Stimulated activated memory B cell treated with anti-CD40 and anti-IgM and Interleukin-4, amounts not matched to agents 10 μg/mL and 1 μg/mL and 100 μg/mL, for 72 hours (primary cell): ENCODE data around the gene MRPS34.

Experiments
- ATAC-seq: fragments of 150-1000 bp; cut with Tn5 transposase; 2 replicates; pipeline ENCODE4 v1.10.0; 2021
- H3K27ac Mint-ChIP-seq: one replicate; pipeline ENCODE4 v1.8.0; 2022; ENCODE audit warnings: mild to moderate bottlenecking, mixed read lengths
- H3K27me3 Mint-ChIP-seq: one replicate; pipeline ENCODE4 v1.8.0; 2022; ENCODE audit warnings: mixed read lengths
- H3K36me3 Mint-ChIP-seq: one replicate; pipeline ENCODE4 v1.8.0; 2022; ENCODE audit warnings: mixed read lengths
- H3K4me1 Mint-ChIP-seq: one replicate; pipeline ENCODE4 v1.8.0; 2022; ENCODE audit warnings: mixed read lengths
- H3K4me3 Mint-ChIP-seq: one replicate; pipeline ENCODE4 v1.8.0; 2022; ENCODE audit warnings: mild to moderate bottlenecking, moderate library complexity, mixed read lengths
- H3K9me3 Mint-ChIP-seq: one replicate; pipeline ENCODE4 v1.8.0; 2022; ENCODE audit warnings: mixed read lengths

MRPS34 gene

DNA sequence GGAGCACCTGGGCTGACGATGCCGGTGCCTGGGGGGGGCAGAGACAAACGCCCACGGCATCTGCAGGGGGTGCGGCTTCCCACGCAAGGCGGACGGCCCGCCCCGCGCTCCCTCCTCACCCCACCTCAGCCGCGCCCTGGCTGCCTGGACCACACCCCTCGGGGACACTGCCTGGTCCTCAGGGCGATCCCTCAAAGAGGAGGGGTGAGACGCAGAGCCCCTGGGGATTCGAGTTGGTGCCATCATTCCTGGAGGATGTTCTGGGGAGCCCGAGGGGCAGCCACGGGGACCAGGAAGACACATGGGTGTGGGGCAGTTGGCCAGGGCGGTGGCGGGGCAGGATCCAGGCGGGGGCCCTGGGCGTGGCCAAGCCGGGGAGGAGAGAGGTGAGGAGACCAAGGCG lies 16.7 kb upstream of the MRPS34 start:
- Mint-ChIP-seq H3K36me3 (peaks cover 16% of the 10 kb centered on the region), H3K4me3 (no peak overlapping the region), H3K4me1 (peaks cover 21% of the 10 kb centered on the region), H3K27me3 (no peaks in the 10 kb centered on the region), H3K27ac (no peak overlapping the region), H3K9me3 (no peaks in the 10 kb centered on the region)
- ATAC-seq, result no peak

GRCh38 chr16:1788708-1789100 lies 15.8 kb upstream of the MRPS34 start:
- H3K36me3 Mint-ChIP-seq, result peaks cover 16% of the 10 kb centered on the region
- H3K27me3 Mint-ChIP-seq, result no peaks in the 10 kb centered on the region
- H3K4me3 Mint-ChIP-seq, result no peak overlapping the region
- ATAC-seq, result no peak
- H3K4me1 Mint-ChIP-seq, result peaks cover 21% of the 10 kb centered on the region
- no peaks in the 10 kb centered on the region for H3K9me3 Mint-ChIP-seq
- no peak overlapping the region for H3K27ac Mint-ChIP-seq

GRCh38 chr16:1788095-1788707 lies 15.3 kb upstream of the MRPS34 start:
- H3K27me3 Mint-ChIP-seq, result no peaks in the 10 kb centered on the region
- H3K36me3 Mint-ChIP-seq, result peaks cover 16% of the 10 kb centered on the region

GRCh38 chr16:1787322-1788094 lies 14.6 kb upstream of the MRPS34 start:
- Mint-ChIP-seq H3K4me1 (peaks cover 21% of the 10 kb centered on the region), H3K27me3 (no peaks in the 10 kb centered on the region), H3K27ac (no peak overlapping the region), H3K36me3 (peaks cover 16% of the 10 kb centered on the region), H3K9me3 (no peaks in the 10 kb centered on the region), H3K4me3 (no peak overlapping the region)
- no peak for ATAC-seq

More at GRCh38 chr16:1788095-1788707, 15.3 kb upstream of the MRPS34 start:
- H3K4me1 Mint-ChIP-seq, result peaks cover 21% of the 10 kb centered on the region
- H3K4me3 Mint-ChIP-seq, result no peak overlapping the region
- ATAC-seq, result no peak
- no peaks in the 10 kb centered on the region for H3K9me3 Mint-ChIP-seq
- no peak overlapping the region for H3K27ac Mint-ChIP-seq

GRCh38 chr16:1787056-1787321 lies 14.1 kb upstream of the MRPS34 start:
- Mint-ChIP-seq H3K27ac (no peak overlapping the region), H3K27me3 (no peaks in the 10 kb centered on the region), H3K9me3 (no peaks in the 10 kb centered on the region), H3K4me3 (no peak overlapping the region), H3K4me1 (peaks cover 22% of the 10 kb centered on the region), H3K36me3 (peaks cover 16% of the 10 kb centered on the region)
- ATAC-seq, result no peak

- peaks cover 16% of the 10 kb centered on the region for H3K36me3 Mint-ChIP-seq
- H3K4me1 Mint-ChIP-seq, result peaks cover 27% of the 10 kb centered on the region
- H3K9me3 Mint-ChIP-seq, result no peaks in the 10 kb centered on the region
- H3K4me3 Mint-ChIP-seq, result no peak overlapping the region
- ATAC-seq, result no peak
- no peaks in the 10 kb centered on the region for H3K27me3 Mint-ChIP-seq
- no peak overlapping the region for H3K27ac Mint-ChIP-seq
These were observed 13.5 kb upstream of the MRPS34 start for GRCh38 chr16:1786242-1787055.

- H3K4me1 Mint-ChIP-seq, result peaks cover 32% of the 10 kb centered on the region
- H3K36me3 Mint-ChIP-seq, result peaks cover 16% of the 10 kb centered on the region
- H3K4me3 Mint-ChIP-seq, result no peak overlapping the region
- H3K27me3 Mint-ChIP-seq, result no peaks in the 10 kb centered on the region
- no peak for ATAC-seq
- H3K27ac Mint-ChIP-seq, result no peak overlapping the region
- H3K9me3 Mint-ChIP-seq, result no peaks in the 10 kb centered on the region
These were observed 12.9 kb upstream of the MRPS34 start for GRCh38 chr16:1785846-1786170.

- Mint-ChIP-seq H3K9me3 (no peaks in the 10 kb centered on the region), H3K36me3 (peaks cover 16% of the 10 kb centered on the region), H3K4me3 (peak overlapping the region; percentile 38), H3K27me3 (no peaks in the 10 kb centered on the region), H3K4me1 (peaks cover 32% of the 10 kb centered on the region), H3K27ac (no peak overlapping the region)
- ATAC-seq, result no peak
These were observed 12.3 kb upstream of the MRPS34 start for GRCh38 chr16:1784977-1785845.

GRCh38 chr16:1782408-1783264 lies 9.7 kb upstream of the MRPS34 start, which contains the start of the genes NUBP2 and SPSB3:
Gene NUBP2, plus strand, starts transcription at chr16:1782960. Its CDS starts 61 bp downstream, at chr16:1783021.
Gene SPSB3, minus strand, starts transcription at chr16:1782571. Its CDS starts 1,088 bp downstream, at chr16:1781483.
- Mint-ChIP-seq H3K36me3 (peaks cover 7% of the 10 kb centered on the region), H3K4me3 (peak within 1 kb of the TSS; percentile 90), H3K9me3 (no peaks in the 10 kb centered on the region), H3K27ac (peak within 1 kb of the TSS; percentile 81), H3K4me1 (peaks cover 33% of the 10 kb centered on the region), H3K27me3 (no peaks in the 10 kb centered on the region)
- ATAC-seq, result peak; percentile 95

GRCh38 chr16:1781758-1782407 lies 8.9 kb upstream of the MRPS34 start:
- Mint-ChIP-seq H3K9me3 (no peaks in the 10 kb centered on the region), H3K27me3 (no peaks in the 10 kb centered on the region), H3K27ac (peak overlapping the region; percentile 81), H3K4me1 (peaks cover 33% of the 10 kb centered on the region), H3K4me3 (peak overlapping the region; percentile 90), H3K36me3 (peaks cover 9% of the 10 kb centered on the region)
- peak; percentile 11 for ATAC-seq

DNA sequence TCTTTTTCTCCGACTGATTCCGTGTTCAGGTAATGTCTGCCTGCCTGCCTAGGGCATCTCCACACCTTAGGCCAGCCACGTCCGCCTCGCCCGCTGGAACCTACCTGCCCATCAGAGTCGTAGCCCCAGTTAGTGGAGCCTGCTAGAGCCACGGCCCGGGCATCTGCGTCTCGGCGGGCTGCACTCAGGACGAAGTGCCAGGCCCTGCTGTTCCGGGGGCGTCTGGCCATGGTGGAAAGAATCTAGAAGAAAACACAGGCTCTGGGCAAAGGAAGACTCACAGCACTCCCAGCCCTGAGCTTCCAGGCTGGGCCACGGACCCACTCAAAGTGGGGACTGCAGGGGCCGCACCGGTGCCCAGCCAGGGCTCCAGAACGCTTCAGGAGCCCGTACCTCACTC lies 8.3 kb upstream of the MRPS34 start:
- peak overlapping the region; percentile 85 for H3K4me3 Mint-ChIP-seq
- H3K4me1 Mint-ChIP-seq, result peaks cover 37% of the 10 kb centered on the region
- no peaks in the 10 kb centered on the region for H3K9me3 Mint-ChIP-seq
- H3K27me3 Mint-ChIP-seq, result no peaks in the 10 kb centered on the region
- no peak for ATAC-seq
- peak overlapping the region; percentile 81 for H3K27ac Mint-ChIP-seq
- H3K36me3 Mint-ChIP-seq, result peaks cover 13% of the 10 kb centered on the region

DNA sequence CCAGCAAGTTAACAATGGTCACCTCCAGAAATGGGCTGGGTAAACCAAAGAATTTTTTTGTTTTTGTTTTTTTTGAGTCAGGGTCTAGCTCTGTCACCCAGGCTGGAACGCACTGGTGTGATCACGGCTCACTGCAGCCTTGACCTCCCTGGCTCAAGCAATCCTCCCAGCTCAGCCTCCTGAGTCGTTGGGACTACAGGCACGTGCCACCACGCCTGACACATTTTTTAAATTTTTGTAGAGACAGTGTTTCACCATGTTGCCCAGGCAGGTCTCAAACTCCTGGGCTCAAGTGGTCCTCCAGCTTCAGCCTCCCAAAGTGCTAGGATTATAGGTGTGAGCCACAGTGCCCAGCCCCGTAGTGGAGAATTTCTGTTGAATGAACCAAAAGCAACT lies 7.7 kb upstream of the MRPS34 start:
- Mint-ChIP-seq H3K4me3 (no peak overlapping the region), H3K4me1 (peaks cover 32% of the 10 kb centered on the region), H3K27ac (no peak overlapping the region), H3K27me3 (no peaks in the 10 kb centered on the region), H3K9me3 (no peaks in the 10 kb centered on the region), H3K36me3 (peaks cover 13% of the 10 kb centered on the region)
- no peak for ATAC-seq

GRCh38 chr16:1779741-1780676 lies 7.1 kb upstream of the MRPS34 start:
- no peak for ATAC-seq
- peak overlapping the region; percentile 29 for H3K4me3 Mint-ChIP-seq
- peaks cover 26% of the 10 kb centered on the region for H3K4me1 Mint-ChIP-seq
- peaks cover 9% of the 10 kb centered on the region for H3K36me3 Mint-ChIP-seq
- no peaks in the 10 kb centered on the region for H3K9me3 Mint-ChIP-seq
- no peak overlapping the region for H3K27ac Mint-ChIP-seq
- no peaks in the 10 kb centered on the region for H3K27me3 Mint-ChIP-seq
